ENCODE data around the gene IRF3.

IRF3 gene

GRCh38 chr19:49615861-49616260 is 49.8 kb downstream of the IRF3 start:
- DNase-seq: no peak

GRCh38 chr19:49614096-49614833 is 51.4 kb downstream of the IRF3 start:
- peak; percentile 79 for DNase-seq

- DNase-seq: no peak
Measured at GRCh38 chr19:49613374-49613773, 52.3 kb downstream of the IRF3 start.
